Fibroblast of skin of abdomen (primary cell): ENCODE results near the gene LTBP1.
"Not testable (repeated sequence)": the region's sequence is repeated elsewhere in the genome, so short reads cannot be mapped to it uniquely, and the experiment has no call there.

ENCODE experiments used
- DNase-seq: peaks from one replicate; pipeline ENCODE4 v3.0.0-alpha.2; 2013

LTBP1 gene

GRCh38 chr2:33363325-33364298 lies 416.9 kb downstream of the LTBP1 start:
- DNase-seq = peak; percentile 84

- DNase-seq = peak; percentile 57
Observed at GRCh38 chr2:33365264-33365970, 418.7 kb downstream of the LTBP1 start.

- no peak for DNase-seq
Observed at GRCh38 chr2:33366473-33366872, 419.7 kb downstream of the LTBP1 start.

GRCh38 chr2:33368524-33368923 lies 421.8 kb downstream of the LTBP1 start:
- not testable (repeated sequence) for DNase-seq

GRCh38 chr2:33369191-33369590 lies 422.4 kb downstream of the LTBP1 start:
- no peak for DNase-seq

GRCh38 chr2:33370636-33371265 lies 424.0 kb downstream of the LTBP1 start:
- DNase-seq = peak; percentile 89

- DNase-seq = no peak
Observed at GRCh38 chr2:33371304-33372090, 424.7 kb downstream of the LTBP1 start.

- DNase-seq = no peak
Observed at GRCh38 chr2:33372940-33373553, 426.3 kb downstream of the LTBP1 start.

- DNase-seq = peak; percentile 87
Observed at GRCh38 chr2:33373986-33374385, 427.2 kb downstream of the LTBP1 start.

GRCh38 chr2:33375054-33375453 lies 428.3 kb downstream of the LTBP1 start:
- DNase-seq = peak; percentile 66

- peak; percentile 49 for DNase-seq
Observed at GRCh38 chr2:33377048-33377447, 430.3 kb downstream of the LTBP1 start.

GRCh38 chr2:33378556-33379210 lies 431.9 kb downstream of the LTBP1 start:
- no peak for DNase-seq

- no peak for DNase-seq
Observed at GRCh38 chr2:33380001-33380609, 433.4 kb downstream of the LTBP1 start.

GRCh38 chr2:33380719-33381118 lies 434.0 kb downstream of the LTBP1 start:
- DNase-seq = no peak

- DNase-seq = no peak
Observed at GRCh38 chr2:33381301-33381858, 434.6 kb downstream of the LTBP1 start.

GRCh38 chr2:33383855-33384598 lies 437.3 kb downstream of the LTBP1 start:
- DNase-seq = no peak

GRCh38 chr2:33384599-33384961 lies 437.8 kb downstream of the LTBP1 start:
- DNase-seq = no peak

- no peak for DNase-seq
Observed at GRCh38 chr2:33388996-33389395, 442.2 kb downstream of the LTBP1 start.

GRCh38 chr2:33389695-33390094 lies 442.9 kb downstream of the LTBP1 start:
- not testable (repeated sequence) for DNase-seq
